H1 (cell line): Measurements from ENCODE around the gene LY6G6F. TPM values are rescaled to one million over a fixed set of nuclear protein-coding genes. Genes with fewer than 3 reads are reported as not detected.

Experiments
- CTCF ChIA-PET: fragments of 300-600 bp; sonication (Branson Sonifier 250); formaldehyde crosslinking; loops from one replicate; lab custom pipeline; 2021; ENCODE audit not compliant: partially characterized antibody; lab: Charles Lee
- POLR2A ChIA-PET: fragments of 300-600 bp; sonication (Branson Sonifier 250); formaldehyde crosslinking; loops from one replicate; lab custom pipeline; 2021; ENCODE audit warnings: inconsistent platforms; ENCODE audit not compliant: partially characterized antibody; lab: Charles Lee
- DNase-seq, 2 experiments: peaks; one replicate each; pipeline versions ENCODE4 v3.0.0 to v3.0.0-alpha.2; 2010 to 2022; ENCODE audit warnings: low spot score in 2 of 2, low read depth in 1 of 2, mixed read lengths in 1 of 2
- FAIRE-seq: peaks from 2 replicates; lab custom pipeline; 2011; peaks lifted over from hg19 to GRCh38; lab: Jason Lieb, UNC
- H2AFZ ChIP-seq: 2 replicates; pipeline ENCODE4 v1.8.1; 2012; ENCODE audit warnings: low read length, inconsistent platforms
- H2AK5ac ChIP-seq: 2 replicates; pipeline ENCODE4 v1.6.1; 2013; ENCODE audit warnings: low read depth, low read length
- H2BK120ac ChIP-seq: replicated peaks from 2 replicates; pipeline ENCODE3; 2013; ENCODE audit warnings: low read depth, low read length, inconsistent platforms
- H2BK12ac ChIP-seq: 2 replicates; pipeline ENCODE4 v1.6.1; 2013; ENCODE audit warnings: low read depth, low read length
- H2BK15ac ChIP-seq: 2 replicates; pipeline ENCODE4 v1.6.1; 2013; ENCODE audit warnings: low read length
- H2BK20ac ChIP-seq: 2 replicates; pipeline ENCODE4 v1.6.1; 2013; ENCODE audit warnings: low read length
- H2BK5ac ChIP-seq: 2 replicates; pipeline ENCODE4 v1.6.1; 2013; ENCODE audit warnings: low read depth, low read length
- H3K14ac ChIP-seq: 2 replicates; pipeline ENCODE4 v1.6.1; 2013; ENCODE audit warnings: inconsistent platforms; ENCODE audit not compliant: insufficient read length
- H3K18ac ChIP-seq: 2 replicates; pipeline ENCODE4 v1.6.1; 2013; ENCODE audit warnings: low read length; ENCODE audit errors: extremely low read depth
- H3K23ac ChIP-seq: 2 replicates; pipeline ENCODE4 v1.6.1; 2013; ENCODE audit warnings: inconsistent platforms; ENCODE audit not compliant: insufficient read length
- H3K23me2 ChIP-seq: 2 replicates; pipeline ENCODE4 v1.6.1; 2013; ENCODE audit warnings: low read depth, low read length
- H3K27ac ChIP-seq: 2 replicates; pipeline ENCODE4 v1.6.1; 2011; ENCODE audit warnings: low read depth, low read length, inconsistent platforms
- H3K27me3 ChIP-seq, 4 experiments: replicated peaks in 1 of 4; 1 replicate in 1 of 4; 2 replicates in 3 of 4; pipeline versions ENCODE4 v1.6.1 to v1.8.1; 2011 to 2013; ENCODE audit warnings: low read length in 3 of 4, mild to moderate bottlenecking in 3 of 4, inconsistent platforms in 2 of 4, mixed read lengths in 2 of 4, moderate library complexity in 1 of 4; ENCODE audit not compliant: control insufficient read depth in 3 of 4, insufficient read depth in 3 of 4; ENCODE audit errors: extremely low read depth in 1 of 4
- H3K36me3 ChIP-seq, 4 experiments: 2 replicates each; pipeline versions ENCODE4 v1.6.1 to v1.8.1; 2011 to 2013; ENCODE audit warnings: mild to moderate bottlenecking in 4 of 4, low read length in 3 of 4, moderate library complexity in 2 of 4, control low read depth in 1 of 4, inconsistent platforms in 1 of 4; ENCODE audit not compliant: insufficient read depth in 4 of 4, control insufficient read depth in 2 of 4
- H3K4ac ChIP-seq: replicated peaks from 2 replicates; pipeline ENCODE3; 2013; ENCODE audit warnings: low read length, low read depth, mixed read lengths, inconsistent platforms; ENCODE audit not compliant: insufficient read length
- H3K4me1 ChIP-seq, 4 experiments: replicated peaks in 1 of 4; 1 replicate in 1 of 4; 2 replicates in 3 of 4; pipeline versions ENCODE4 v1.6.1 to v1.8.1; 2011 to 2013; ENCODE audit warnings: low read length in 3 of 4, inconsistent platforms in 2 of 4, mixed read lengths in 1 of 4; ENCODE audit not compliant: insufficient read depth in 4 of 4, control insufficient read depth in 3 of 4
- H3K4me2 ChIP-seq, 2 experiments: 2 replicates each; pipeline versions ENCODE4 v1.6.1 to v1.8.1; 2011 to 2013; ENCODE audit warnings: low read depth in 2 of 2, low read length in 2 of 2, control low read depth in 1 of 2, inconsistent platforms in 1 of 2, mild to moderate bottlenecking in 1 of 2; ENCODE audit not compliant: insufficient read depth in 1 of 2
- H3K4me3 ChIP-seq, 4 experiments: fragments of 200-600, 300-600 bp in 1 of 4; sonication (generic), shearing (Covaris generic), sonication (Bioruptor Twin) in 1 of 4; 2 replicates each; pipeline versions ENCODE4 v1.5.1 to v1.8.1; 2011 to 2016; ENCODE audit warnings: low read length in 4 of 4, low read depth in 3 of 4, control low read depth in 2 of 4, inconsistent platforms in 2 of 4, mild to moderate bottlenecking in 2 of 4, mixed read lengths in 1 of 4, moderate library complexity in 1 of 4; ENCODE audit not compliant: insufficient read depth in 2 of 4; ENCODE audit errors: extremely low read depth in 1 of 4
- H3K56ac ChIP-seq: replicated peaks from 2 replicates; pipeline ENCODE3; 2013; ENCODE audit warnings: low read depth, mild to moderate bottlenecking, mixed read lengths, low read length, inconsistent platforms; ENCODE audit not compliant: insufficient read length
- H3K79me1 ChIP-seq: 2 replicates; pipeline ENCODE4 v1.6.1; 2013; ENCODE audit warnings: low read depth, low read length, control low read depth
- H3K79me2 ChIP-seq, 2 experiments: 2 replicates each; pipeline versions ENCODE4 v1.6.1 to v1.8.1; 2012 to 2013; ENCODE audit warnings: low read length in 2 of 2, mild to moderate bottlenecking in 2 of 2, inconsistent platforms in 1 of 2; ENCODE audit not compliant: insufficient read depth in 2 of 2, control insufficient read depth in 1 of 2
- H3K9ac ChIP-seq, 4 experiments: replicated peaks in 1 of 4; 1 replicate in 1 of 4; 2 replicates in 3 of 4; pipeline versions ENCODE4 v1.6.1 to v1.8.1; 2011 to 2013; ENCODE audit warnings: low read depth in 3 of 4, low read length in 3 of 4, control low read depth in 2 of 4, mild to moderate bottlenecking in 2 of 4, moderate library complexity in 2 of 4, inconsistent platforms in 1 of 4; ENCODE audit errors: extremely low read depth in 1 of 4
- H3K9me3 ChIP-seq, 2 experiments: 2 replicates each; pipeline versions ENCODE4 v1.6.1 to v1.8.1; 2012 to 2013; ENCODE audit warnings: mild to moderate bottlenecking in 2 of 2, moderate library complexity in 2 of 2, control low read depth in 1 of 2, inconsistent platforms in 1 of 2, low read depth in 1 of 2, low read length in 1 of 2, mixed read lengths in 1 of 2; ENCODE audit not compliant: insufficient read depth in 2 of 2
- H4K20me1 ChIP-seq, 2 experiments: replicated peaks in 1 of 2; 2 replicates each; pipeline versions ENCODE3 to v1.8.1; 2011 to 2013; ENCODE audit warnings: inconsistent platforms in 2 of 2, low read length in 2 of 2, mild to moderate bottlenecking in 1 of 2; ENCODE audit not compliant: insufficient read depth in 2 of 2, control insufficient read depth in 1 of 2
- H4K5ac ChIP-seq: 2 replicates; pipeline ENCODE4 v1.6.1; 2013; ENCODE audit warnings: low read length, low read depth, mixed read lengths, inconsistent platforms; ENCODE audit not compliant: insufficient read length
- H4K8ac ChIP-seq: 2 replicates; pipeline ENCODE4 v1.8.0; 2013; ENCODE audit warnings: mild to moderate bottlenecking, moderate library complexity, low read length, inconsistent platforms; ENCODE audit not compliant: insufficient read depth; ENCODE audit errors: extremely low read depth
- H4K91ac ChIP-seq: replicated peaks from 2 replicates; pipeline ENCODE3; 2013; ENCODE audit warnings: low read length, mixed read lengths, inconsistent platforms; ENCODE audit not compliant: insufficient read length
- CHD2 ChIP-seq: IDR thresholded peaks from 2 replicates; pipeline ENCODE4 v1.6.1; 2012; ENCODE audit warnings: low read length, improper control_type of control experiment
- EP300 ChIP-seq, 2 experiments: IDR thresholded peaks; 1 replicate in 1 of 2; 2 replicates in 1 of 2; pipeline ENCODE4 v1.6.1; 2011 to 2012; ENCODE audit warnings: low read depth in 2 of 2, low read length in 2 of 2, mild to moderate bottlenecking in 2 of 2, borderline replicate concordance in 1 of 2, inconsistent platforms in 1 of 2, moderate library complexity in 1 of 2
- SIX5 ChIP-seq: IDR thresholded peaks from 2 replicates; pipeline ENCODE4 v1.6.1; 2011; ENCODE audit warnings: mild to moderate bottlenecking, low read depth, low read length
- TAF1 ChIP-seq: IDR thresholded peaks from 2 replicates; pipeline ENCODE4 v1.6.1; 2011; ENCODE audit warnings: mild to moderate bottlenecking, low read depth, low read length
- WGBS, 2 experiments: shearing (Covaris generic) in 1 of 2; methylation state at CpG; one replicate each; pipeline versions ENCODE4 v1.1.6 to v1.1.7; 2013 to 2015; ENCODE audit warnings: low lambda C conversion rate in 2 of 2, mixed read lengths in 2 of 2, inconsistent platforms in 1 of 2, low coverage in 1 of 2, missing lambda C conversion rate in 1 of 2; ENCODE audit not compliant: insufficient replicate concordance in 2 of 2, insufficient coverage in 1 of 2, insufficient read length in 1 of 2; ENCODE audit errors: extremely low coverage in 1 of 2, missing lambda C conversion rate in 1 of 2; 5-methylcytosine and 5-hydroxymethylcytosine counted together
- polyA plus RNA-seq, 7 experiments: library from polyadenylated mRNA; depleted of rRNA in 3 of 7; stranded (reverse) in 5 of 7; unstranded in 2 of 7; fragments of >200 nt in 5 of 7; fragments of 200-250 nt in 2 of 7; gene quantifications; 1 replicate in 5 of 7; 2 replicates in 1 of 7; 4 replicates in 1 of 7; pipeline versions ENCODE4 v1.2.1 to v1.2.3, GENCODE V29; 2011 to 2013; ENCODE audit warnings: missing spikeins in 2 of 7, mixed read lengths in 2 of 7
- total RNA-seq: library from RNA; stranded (reverse); fragmentation: NEBNext Ultra II Directional; extraction: Animal tissue kit (Norgen Biotek cat#: 25700); gene quantifications from 2 replicates; pipeline ENCODE4 v1.2.1, GENCODE V29; 2021
- TF ChIP-seq, protein P1 (sequence below), 3 experiments: IDR thresholded peaks; 1 replicate in 2 of 3; 2 replicates in 1 of 3; pipeline versions ENCODE4 v1.5.1 to v1.6.1; 2011; ENCODE audit warnings: low read length in 3 of 3, mild to moderate bottlenecking in 3 of 3, inconsistent platforms in 2 of 3, low read depth in 1 of 3, moderate library complexity in 1 of 3; ENCODE audit not compliant: insufficient read depth in 1 of 3; ENCODE audit errors: control extremely low read depth in 1 of 3
- TF ChIP-seq, protein P2 (sequence below): IDR thresholded peaks from 2 replicates; pipeline ENCODE4 v1.6.1; 2011; ENCODE audit warnings: low read length, improper control_type of control experiment

The LY6G6F gene
- total and polyA plus RNA-seq, 2 of the 8 experiments (the other 6 are each of a cell fraction or from before 2014, with no cell fraction given), result not detected

GRCh38 chr6:31665501-31666336 is 40.9 kb upstream of the LY6G6F start, which contains the start of gene CSNK2B:
Gene CSNK2B, plus strand, starts transcription at chr6:31666080. Its CDS starts 752 bp downstream, at chr6:31666832.
- H3K79me2 ChIP-seq, result peaks cover 0 to 41% of the 10 kb centered on the region in 2 experiments; a peak in 3 of 4 replicates
- CTCF ChIA-PET, result interaction anchor here (0.5 to 3.8 kb wide), 10 partner anchors 12 to 168 kb away, joined by 3 to 38 read pairs (median 4); partner anchors contain the start of genes APOM and BAG6
- TF ChIP-seq, protein P1, sequence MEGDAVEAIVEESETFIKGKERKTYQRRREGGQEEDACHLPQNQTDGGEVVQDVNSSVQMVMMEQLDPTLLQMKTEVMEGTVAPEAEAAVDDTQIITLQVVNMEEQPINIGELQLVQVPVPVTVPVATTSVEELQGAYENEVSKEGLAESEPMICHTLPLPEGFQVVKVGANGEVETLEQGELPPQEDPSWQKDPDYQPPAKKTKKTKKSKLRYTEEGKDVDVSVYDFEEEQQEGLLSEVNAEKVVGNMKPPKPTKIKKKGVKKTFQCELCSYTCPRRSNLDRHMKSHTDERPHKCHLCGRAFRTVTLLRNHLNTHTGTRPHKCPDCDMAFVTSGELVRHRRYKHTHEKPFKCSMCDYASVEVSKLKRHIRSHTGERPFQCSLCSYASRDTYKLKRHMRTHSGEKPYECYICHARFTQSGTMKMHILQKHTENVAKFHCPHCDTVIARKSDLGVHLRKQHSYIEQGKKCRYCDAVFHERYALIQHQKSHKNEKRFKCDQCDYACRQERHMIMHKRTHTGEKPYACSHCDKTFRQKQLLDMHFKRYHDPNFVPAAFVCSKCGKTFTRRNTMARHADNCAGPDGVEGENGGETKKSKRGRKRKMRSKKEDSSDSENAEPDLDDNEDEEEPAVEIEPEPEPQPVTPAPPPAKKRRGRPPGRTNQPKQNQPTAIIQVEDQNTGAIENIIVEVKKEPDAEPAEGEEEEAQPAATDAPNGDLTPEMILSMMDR (IDR thresholded peaks at IDR 0.05; ENCODE audit: control extremely low read depth in 1 of 3, insufficient read depth in 1 of 3, low read depth in 1 of 3, low read length in 3 of 3), result no peak
- TF ChIP-seq, protein P2, sequence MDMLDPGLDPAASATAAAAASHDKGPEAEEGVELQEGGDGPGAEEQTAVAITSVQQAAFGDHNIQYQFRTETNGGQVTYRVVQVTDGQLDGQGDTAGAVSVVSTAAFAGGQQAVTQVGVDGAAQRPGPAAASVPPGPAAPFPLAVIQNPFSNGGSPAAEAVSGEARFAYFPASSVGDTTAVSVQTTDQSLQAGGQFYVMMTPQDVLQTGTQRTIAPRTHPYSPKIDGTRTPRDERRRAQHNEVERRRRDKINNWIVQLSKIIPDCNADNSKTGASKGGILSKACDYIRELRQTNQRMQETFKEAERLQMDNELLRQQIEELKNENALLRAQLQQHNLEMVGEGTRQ, result no peak; the same call in 1 of the 2 replicates
- TF ChIP-seq EP300 (IDR thresholded peaks at IDR 0.05; ENCODE audit: borderline replicate concordance in 1 of 2, low read depth in 2 of 2, low read length in 2 of 2) (no peak), TAF1 (peak; percentile 77), SIX5 (peak; percentile 88), CHD2 (no peak)

More at GRCh38 chr6:31665501-31666336, 40.9 kb upstream of the LY6G6F start, which contains the start of gene CSNK2B:
- peak within 1 kb of the TSS; percentile 30; the same call in 1 of the 2 replicates for H2BK12ac ChIP-seq
- peak within 1 kb of the TSS; percentile 80 to 95 (median 90) for H3K9ac ChIP-seq
- H2BK15ac ChIP-seq, result peak within 1 kb of the TSS; percentile 93; the same call in 1 of the 2 replicates
- H4K5ac ChIP-seq, result peak within 1 kb of the TSS; percentile 92
- H3K4ac ChIP-seq, result peak within 1 kb of the TSS; percentile 96
- DNase-seq (peak; percentile 88 to 91), FAIRE-seq (no peak)
- no peak within 1 kb of the TSS for H3K14ac ChIP-seq
- no peaks in the 10 kb centered on the region for H3K27me3 ChIP-seq
- peak within 1 kb of the TSS; percentile 91 for H2BK5ac ChIP-seq
- H3K23me2 ChIP-seq, result peaks cover 10% of the 10 kb centered on the region
- peak within 1 kb of the TSS; percentile 74 to 85 for H3K4me2 ChIP-seq
- no peak within 1 kb of the TSS for H2AK5ac ChIP-seq
- H3K9me3 ChIP-seq, result 0 out of 4 replicates have a peak, but pooled peaks cover 0 to under 1% of the 10 kb centered on the region in 2 experiments
- H3K4me1 ChIP-seq, result peaks cover 0 to 12% (median 4%) of the 10 kb centered on the region in 4 experiments; a peak in 5 of 7 replicates
- H2BK120ac ChIP-seq, result no peak within 1 kb of the TSS
- peak within 1 kb of the TSS; percentile 88 to 94 (median 91) for H3K4me3 ChIP-seq
- H4K20me1 ChIP-seq, result peaks cover 7 to 11% of the 10 kb centered on the region in 2 experiments
- peak within 1 kb of the TSS; percentile 43 for H3K56ac ChIP-seq
- peak within 1 kb of the TSS; percentile 97 for H3K27ac ChIP-seq
- H3K36me3 ChIP-seq, result peaks cover 27 to 54% (median 42%) of the 10 kb centered on the region in 4 experiments
- peak within 1 kb of the TSS; percentile 98 for H3K18ac ChIP-seq
- POLR2A ChIA-PET, result interaction anchor here (0.6 to 25.5 kb wide), 28 partner anchors 7 to 232 kb away, joined by 3 to 883 read pairs (median 4); partner anchors contain the start of genes AIF1, APOM, ATP6V1G2 and BAG6
- peak within 1 kb of the TSS; percentile 94 for H4K8ac ChIP-seq
- H4K91ac ChIP-seq, result peak within 1 kb of the TSS; percentile 94
- no peak within 1 kb of the TSS for H2BK20ac ChIP-seq
- H3K79me1 ChIP-seq, result peaks cover 9% of the 10 kb centered on the region
- H3K23ac ChIP-seq, result no peak within 1 kb of the TSS
- WGBS, 2 experiments, result 3% methylated on average over 32 of the region's 63 CpGs; no CpG with 5 or more reads in 1 of the 2 experiments
- peak within 1 kb of the TSS; percentile 25; the same call in 1 of the 2 replicates for H2AFZ ChIP-seq
